NCI-H1694 treated with DMSO at 0.1 percent for 48 hours (cell line): ENCODE data around the gene GRID1.
"Not testable (repeated sequence)": the region's sequence is repeated elsewhere in the genome, so short reads cannot be mapped to it uniquely, and the experiment has no call there.

Experiments used
- DNase-seq: peaks from one replicate; lab custom pipeline; 2025; lab: John Stamatoyannopoulos, UW

The GRID1 gene

GRCh38 chr10:86188796-86189558 lies 177.6 kb downstream of the GRID1 start:
- DNase-seq: no peak

GRCh38 chr10:86188326-86188725 lies 178.3 kb downstream of the GRID1 start:
- DNase-seq: no peak

GRCh38 chr10:86187499-86188239 lies 178.9 kb downstream of the GRID1 start:
- no peak for DNase-seq

- no peak for DNase-seq
Observed at GRCh38 chr10:86186633-86187032, 180.0 kb downstream of the GRID1 start.

DNA sequence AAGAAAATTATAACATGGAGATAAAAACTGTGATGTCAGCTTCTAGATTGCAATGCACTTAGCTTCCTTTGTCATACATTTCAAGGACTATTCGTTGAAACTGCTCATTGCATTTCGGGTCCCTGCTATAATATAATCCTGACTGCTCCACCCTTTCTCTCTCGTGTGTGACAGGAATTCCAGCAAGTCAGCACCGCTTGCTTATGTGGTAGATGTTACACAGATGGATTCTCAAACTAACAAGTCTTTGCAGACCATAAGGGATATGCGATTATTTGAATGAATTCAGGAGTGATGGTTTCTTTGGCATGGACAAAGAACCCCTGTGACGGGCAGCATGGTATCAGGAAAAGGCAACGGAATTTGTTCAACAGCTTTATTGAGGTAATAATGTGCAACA lies 184.0 kb downstream of the GRID1 start:
- DNase-seq: no peak

DNA sequence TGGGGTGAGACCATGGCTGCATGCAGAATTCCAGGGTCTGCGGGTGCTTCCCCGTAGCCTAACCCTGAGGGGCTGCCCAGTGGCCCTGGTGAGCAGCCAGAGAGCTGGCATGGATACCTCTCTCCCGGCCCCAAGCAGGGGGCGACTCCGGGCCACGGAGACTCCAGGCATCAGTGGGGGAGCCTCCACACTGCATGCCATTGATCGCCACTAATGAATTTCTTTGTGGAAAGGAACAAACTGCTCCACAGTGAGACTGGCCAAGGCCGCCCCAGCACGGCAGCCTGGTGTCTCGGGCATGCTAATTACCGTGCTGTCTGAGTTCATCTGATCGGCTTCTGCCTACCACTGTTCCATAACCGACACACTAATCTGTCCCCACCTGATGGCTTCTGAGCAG lies 184.4 kb downstream of the GRID1 start:
- no peak for DNase-seq

GRCh38 chr10:86180861-86181260 lies 185.7 kb downstream of the GRID1 start:
- no peak for DNase-seq

DNA sequence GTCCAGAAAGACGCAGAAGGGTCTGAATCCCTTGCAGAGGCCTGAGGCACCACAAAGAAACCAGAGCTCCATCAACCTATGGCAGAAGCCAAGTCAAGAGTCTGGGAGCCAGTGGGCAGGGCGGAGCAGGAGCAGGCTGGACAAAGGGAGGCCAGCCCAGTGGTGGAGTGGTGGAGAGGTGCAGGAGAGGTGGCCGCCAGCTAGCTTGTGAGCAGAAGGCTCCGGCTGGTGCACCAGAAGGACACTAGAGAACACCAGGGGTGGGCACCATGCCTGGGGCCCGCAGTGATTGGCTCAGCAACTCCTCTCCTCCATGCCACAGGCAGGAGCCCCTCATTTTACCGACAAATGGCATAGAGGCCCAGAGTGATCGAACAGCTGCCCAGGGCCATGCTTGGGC lies 186.6 kb downstream of the GRID1 start:
- no peak for DNase-seq

DNA sequence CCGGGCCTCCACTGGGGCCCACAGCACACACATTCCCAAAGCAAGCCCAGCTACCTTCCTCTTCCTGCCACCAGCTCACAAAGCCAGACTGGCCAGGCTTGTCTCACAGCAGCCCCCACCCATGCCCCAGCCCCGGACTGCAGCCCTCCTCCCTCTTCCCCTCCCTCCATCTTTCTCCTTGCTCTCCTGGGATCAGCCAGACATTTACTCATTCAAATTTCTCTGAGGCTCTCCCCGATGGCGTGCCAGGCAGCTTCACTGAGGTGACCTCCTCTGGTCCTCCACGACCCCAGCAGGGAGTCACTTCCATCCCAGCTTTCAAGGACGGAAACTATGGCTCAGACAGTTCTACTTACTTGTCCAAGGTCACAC lies 187.5 kb downstream of the GRID1 start:
- DNase-seq: no peak

DNA sequence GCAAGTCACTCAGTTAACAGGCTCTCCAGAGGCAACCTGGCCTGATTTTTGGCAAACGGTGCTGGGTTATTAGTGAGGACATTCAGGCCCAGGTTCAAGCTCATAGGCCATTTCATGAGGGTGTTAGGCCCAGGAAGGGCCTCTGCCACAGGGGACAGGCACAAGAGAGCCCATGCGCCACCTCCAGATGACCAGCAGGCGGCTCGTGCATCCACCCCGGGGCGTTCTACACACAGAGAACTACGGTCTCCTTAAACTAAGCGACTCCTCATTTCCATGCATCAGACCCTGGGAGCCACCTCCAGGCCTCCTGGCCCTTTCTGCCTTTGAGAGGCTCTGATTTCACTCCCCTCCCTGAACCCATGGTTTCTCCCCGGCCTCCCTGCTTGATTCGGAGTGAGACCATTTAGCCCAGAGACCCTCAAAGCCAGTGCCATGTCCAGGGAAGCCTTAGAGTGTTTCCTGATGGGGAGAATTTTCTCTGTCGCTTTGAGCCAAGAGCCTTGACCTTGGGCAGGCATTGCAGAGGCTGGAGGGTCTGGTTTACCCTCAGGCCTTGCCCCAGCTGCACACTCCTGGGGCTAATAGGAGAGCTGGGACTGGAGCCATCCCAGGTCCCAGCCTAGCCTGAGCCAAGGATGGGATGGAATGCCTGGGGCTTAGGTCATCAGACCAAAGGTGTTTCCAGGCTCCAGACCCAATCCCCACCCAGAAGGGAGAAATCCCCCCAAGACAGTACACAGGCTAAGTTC lies 188.0 kb downstream of the GRID1 start:
- no peak for DNase-seq

- DNase-seq: no peak
Observed at GRCh38 chr10:86177537-86178155, 188.9 kb downstream of the GRID1 start.

DNA sequence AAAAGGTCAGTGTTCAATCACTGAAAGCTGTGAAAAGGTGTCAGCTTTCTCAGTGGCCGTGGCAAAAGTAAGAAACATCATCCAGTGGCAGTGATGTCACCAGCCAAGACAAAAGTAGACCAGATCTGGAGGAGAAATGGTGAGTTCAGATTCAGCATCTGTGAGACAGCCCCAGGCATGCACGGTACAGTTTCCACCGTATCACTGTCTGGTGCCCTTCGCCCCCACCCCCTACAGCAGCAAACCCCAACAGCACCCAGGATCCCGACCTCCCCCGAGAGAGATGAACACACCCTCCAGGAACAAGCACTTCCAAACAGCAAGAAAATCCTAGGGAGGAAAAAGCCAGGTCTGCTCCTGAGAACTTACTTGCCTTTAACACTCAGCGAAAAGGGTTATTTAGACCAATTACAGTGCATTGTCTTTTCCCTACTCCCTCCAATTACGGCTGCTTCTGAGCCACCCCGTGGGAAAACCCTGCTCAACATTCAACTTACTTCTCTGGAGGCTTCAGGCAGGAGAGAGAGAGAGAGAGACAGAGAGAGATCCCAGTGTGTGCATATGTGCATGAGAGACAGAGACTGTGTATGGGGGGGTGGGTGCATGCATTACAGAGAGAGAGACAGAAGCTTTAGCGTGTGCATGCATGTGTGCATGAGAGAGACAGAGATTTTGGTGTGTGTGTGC lies 189.6 kb downstream of the GRID1 start:
- DNase-seq: no peak

DNA sequence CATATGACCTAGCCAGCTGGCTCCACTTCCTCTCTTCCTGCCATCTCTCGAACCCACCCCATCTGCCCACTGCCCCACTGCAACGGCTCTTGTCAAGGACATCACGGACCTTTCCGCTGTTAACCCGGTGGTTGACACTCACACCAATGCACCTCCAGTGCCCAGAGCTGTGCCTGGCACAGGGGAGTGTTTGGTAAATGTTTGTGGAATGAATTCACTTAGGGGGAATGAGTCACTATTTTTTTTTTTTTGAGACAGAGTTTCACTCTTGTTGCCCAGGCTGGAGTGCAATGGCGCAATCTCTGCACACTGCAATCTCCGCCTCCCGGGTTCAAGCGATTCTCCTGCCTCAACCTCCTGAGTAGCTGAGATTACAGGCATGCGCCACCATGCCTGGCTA lies 191.1 kb downstream of the GRID1 start:
- not testable (repeated sequence) for DNase-seq

DNA sequence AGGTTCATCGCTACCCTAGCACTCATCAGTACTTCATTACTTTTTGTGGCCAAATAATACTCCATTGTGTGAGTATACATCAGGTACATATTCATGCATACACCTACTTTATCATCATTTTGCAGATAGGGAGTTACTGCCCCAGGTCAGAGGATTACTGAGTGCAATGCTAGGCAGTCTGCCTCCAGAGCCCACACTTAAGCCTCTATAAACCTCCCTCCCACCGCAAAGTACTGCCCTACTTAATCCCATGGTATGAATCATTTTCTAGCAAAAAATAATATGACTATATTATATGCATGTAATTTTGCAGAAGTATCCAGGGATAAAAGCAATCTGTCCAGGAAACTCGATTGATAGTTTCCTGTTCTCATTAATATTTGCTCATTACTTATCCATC lies 194.3 kb downstream of the GRID1 start:
- no peak for DNase-seq

DNA sequence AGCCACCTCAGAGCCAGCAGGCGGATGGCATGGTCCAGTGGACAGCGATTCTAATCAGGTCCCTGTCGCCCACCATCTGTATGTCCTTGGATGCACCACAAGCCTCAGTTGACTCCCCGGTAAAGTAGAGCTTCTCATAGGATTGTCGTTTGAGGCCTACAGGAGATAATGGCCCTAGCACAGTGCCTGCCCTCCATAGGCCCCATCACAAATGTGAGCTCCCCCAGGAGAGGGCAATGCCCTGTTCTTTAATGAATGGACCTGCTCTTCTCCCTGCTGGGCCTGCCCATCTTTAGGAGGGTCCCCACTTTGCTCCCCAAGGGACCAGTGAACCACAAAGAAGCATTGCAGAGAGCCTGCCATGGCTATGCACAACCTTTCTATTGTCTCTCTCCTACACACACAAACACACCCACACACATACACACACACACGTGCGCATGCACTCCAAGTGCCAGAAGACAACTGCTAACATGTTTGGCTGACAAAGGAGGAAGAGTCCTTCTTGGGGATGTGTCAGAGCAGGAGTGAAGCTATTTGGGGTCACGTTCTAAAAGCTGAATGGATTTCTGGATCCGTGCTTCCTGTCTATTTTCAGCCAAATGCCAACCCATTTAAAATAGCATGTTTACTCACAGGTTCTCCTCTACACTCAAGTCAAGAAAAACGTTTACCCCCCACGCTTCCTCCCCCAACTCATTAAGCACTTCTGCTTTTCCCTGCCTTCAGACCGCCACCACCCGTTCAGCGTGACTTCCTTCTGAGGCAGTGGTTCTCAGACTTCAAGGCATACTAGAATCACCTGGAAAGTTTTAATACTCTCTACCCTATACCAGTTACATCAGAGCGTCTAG lies 196.1 kb downstream of the GRID1 start:
- DNase-seq: no peak

- DNase-seq: no peak
Observed at GRCh38 chr10:86169506-86170254, 196.9 kb downstream of the GRID1 start.

- DNase-seq: no peak
Observed at GRCh38 chr10:86169066-86169465, 197.5 kb downstream of the GRID1 start.

DNA sequence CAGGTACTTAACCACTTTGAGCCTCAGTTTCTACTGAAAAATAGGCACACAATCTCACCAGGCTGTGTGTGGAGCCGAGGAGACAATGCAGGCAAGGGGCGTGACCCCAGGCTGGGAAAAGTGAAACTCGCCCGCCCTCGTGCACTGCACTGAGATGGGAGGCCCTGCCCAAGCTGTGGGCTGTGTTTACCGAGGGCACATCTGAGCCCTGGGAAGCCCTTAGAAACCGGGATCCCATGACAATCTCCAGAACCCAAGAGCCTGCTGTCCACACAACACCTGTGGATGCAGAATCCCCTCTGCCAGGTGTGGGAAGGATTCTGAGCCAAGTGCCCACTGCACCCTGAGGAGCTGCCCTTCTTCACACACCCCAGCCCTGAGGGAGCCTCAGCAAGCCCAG lies 198.3 kb downstream of the GRID1 start:
- DNase-seq: no peak

DNA sequence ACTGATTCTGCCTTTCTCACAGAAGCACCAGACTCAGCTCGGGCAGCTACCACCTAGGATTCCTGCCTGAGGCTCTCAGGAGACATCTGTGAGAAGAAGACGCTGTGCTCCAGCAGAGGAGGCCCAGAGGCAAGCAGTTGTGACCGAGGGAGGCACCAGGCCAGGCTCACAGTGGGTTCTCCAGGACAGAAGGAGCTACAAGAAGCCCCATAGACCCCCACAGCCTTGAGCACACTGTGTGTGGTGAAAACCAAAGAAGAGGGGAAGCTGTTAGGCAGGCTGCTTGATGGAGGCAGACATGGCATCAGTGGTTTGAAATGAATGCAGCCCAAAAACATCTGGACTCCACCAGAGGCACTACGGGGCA lies 198.8 kb downstream of the GRID1 start:
- no peak for DNase-seq

DNA sequence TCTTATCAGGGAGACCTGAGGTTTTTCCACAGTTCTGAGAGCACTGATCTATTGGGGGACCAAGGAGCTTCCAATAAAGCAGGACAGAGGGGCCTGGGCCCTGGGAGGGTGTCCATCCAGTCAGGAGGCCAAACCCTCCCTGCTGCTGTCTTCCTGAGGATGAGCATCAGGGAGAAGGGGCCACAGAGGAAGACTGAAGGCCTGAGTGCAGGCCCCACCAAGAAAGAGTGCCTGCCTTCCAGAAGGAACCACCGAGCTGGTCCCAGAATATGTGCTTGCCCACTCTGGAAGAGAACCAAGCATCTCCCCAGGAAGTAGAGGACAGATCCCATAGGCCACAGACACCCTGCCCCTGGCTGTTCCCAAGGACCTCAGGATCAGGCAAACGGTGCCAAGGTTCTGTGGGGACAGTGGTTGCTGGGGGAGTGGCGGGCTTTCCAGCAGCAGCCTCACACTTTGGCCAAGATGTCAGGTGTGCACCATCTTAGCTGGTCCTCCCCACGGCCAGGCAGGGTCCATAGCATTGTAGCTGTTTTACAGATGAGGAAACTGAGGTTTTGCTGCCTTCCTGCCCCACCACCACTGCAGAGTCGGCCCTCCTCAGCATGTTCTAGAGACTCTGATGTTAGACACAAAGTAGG lies 199.4 kb downstream of the GRID1 start:
- DNase-seq: no peak
